Measurements from ENCODE around the gene FBXL22.

Gene FBXL22, protein sequence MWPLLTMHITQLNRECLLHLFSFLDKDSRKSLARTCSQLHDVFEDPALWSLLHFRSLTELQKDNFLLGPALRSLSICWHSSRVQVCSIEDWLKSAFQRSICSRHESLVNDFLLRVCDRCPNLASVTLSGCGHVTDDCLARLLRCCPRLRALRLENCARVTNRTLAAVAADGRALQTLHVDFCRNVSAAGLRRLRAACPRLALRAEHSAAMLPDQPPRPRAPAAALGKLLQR
- 0.61 to 2.4 (median 1.6) reads per million in 4 experiments for total RNA-seq

DNA sequence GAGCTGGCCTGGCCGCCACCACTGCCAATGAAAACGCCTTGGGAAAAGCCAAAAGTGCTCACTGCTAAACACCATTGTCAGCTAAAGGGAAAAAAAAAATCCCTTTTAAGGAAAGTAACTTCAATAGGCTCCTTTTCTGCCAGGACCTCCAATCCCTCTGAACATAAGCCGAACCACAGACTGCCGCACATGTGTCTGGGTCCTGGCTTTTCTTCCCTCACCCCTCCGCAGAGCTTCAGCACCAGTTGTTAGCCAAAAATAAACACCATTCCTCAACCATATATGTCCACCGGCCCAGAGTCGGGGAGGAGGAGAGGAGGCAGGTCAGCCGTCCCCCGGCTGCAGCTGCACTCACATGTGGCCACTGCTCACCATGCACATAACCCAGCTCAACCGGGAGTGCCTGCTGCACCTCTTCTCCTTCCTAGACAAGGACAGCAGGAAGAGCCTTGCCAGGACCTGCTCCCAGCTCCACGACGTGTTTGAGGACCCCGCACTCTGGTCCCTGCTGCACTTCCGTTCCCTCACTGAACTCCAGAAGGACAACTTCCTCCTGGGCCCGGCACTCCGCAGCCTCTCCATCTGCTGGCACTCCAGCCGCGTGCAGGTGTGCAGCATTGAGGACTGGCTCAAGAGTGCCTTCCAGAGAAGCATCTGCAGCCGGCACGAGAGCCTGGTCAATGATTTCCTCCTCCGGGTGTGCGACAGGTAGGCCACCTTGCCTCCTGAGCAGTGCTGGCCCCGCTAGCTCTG lies at the start of gene FBXL22:
TSS of gene FBXL22 (plus strand) at position 350 of the 753 bp plus-strand sequence. CDS start at position 356, 6 bp downstream.
- DNase-seq, result no peak

DNA sequence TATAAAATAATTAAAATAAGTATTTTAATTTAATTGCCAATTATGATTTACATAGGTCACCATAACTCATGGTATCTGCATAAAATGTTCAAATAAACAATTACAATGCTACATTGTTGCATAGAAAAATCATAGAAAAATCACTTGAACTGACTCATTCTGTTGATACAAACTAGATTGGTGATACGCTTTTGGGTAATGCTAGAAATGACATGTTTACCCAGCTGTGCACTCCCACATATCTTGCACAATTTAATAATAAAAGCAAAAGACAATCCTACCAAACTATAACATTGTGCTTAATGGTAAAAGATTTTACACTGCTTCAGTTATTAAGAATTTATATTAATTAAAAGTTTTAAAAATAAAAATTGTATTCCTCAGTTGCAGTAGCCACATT lies 45.8 kb upstream of the FBXL22 start:
- no peak for DNase-seq

DNA sequence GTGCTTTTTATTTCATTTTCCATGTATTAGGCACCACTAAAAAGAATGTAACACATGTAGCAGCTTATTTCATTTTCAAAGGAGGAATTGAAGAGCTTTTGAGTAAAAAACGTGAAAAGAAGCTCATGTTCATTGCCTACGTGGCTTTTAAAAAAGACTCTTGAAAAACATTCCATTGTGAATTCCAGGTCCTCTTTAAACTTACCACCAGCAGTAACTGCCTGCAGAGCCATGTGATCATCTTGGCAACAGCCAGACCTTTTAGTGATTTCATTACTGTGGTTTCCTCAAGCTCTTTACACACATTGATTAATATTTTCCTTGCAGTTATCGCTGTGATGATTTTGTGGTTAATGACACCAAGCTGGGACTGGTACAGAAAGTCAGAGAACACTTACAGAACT lies 43.8 kb upstream of the FBXL22 start:
- no peak for DNase-seq

DNA sequence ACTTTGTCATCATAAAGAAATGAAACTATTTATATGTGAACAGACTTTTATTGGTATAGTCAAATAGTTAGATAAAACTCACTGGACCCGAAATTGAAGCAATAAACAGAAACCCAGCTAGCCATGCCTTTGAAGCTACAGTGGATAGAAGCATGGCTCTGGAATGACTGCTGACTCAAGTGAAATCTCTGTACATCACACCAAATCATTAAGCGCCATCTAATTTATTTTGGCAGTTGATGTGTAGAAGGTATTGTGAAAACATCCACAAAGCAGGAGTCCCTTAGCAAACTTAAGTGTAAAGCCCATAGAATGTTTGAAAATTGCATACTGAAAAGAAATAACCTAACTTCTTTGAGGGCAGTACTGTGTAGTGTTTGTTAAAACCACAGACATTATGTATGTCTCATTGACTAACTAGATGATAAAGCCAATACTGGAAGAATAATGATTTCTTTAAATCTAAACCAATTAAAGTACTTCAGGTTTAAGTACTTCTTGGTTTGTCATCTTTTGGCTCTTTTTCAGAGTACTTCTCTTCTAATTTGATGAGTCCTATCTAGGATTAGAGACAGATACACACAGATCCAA lies 42.8 kb upstream of the FBXL22 start:
- no peak for DNase-seq

DNA sequence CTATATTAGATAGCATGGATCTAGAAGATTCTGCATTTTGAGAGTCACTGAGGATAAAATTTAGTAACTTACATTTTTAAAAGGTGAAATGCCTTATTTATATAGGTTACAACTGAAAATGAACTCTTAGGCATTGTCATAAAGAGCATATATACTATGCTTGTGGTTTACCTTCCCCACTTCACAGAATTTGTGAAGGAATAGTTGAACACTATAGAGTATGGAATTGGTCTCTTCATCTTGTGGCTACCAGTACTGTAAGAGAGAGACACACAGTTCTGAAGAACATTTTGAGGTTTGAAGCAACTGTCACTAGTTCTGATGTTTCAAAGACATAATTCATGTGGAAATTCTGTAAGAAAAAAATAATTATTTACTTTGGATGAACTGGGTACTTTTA lies 41.7 kb upstream of the FBXL22 start:
- no peak for DNase-seq

DNA sequence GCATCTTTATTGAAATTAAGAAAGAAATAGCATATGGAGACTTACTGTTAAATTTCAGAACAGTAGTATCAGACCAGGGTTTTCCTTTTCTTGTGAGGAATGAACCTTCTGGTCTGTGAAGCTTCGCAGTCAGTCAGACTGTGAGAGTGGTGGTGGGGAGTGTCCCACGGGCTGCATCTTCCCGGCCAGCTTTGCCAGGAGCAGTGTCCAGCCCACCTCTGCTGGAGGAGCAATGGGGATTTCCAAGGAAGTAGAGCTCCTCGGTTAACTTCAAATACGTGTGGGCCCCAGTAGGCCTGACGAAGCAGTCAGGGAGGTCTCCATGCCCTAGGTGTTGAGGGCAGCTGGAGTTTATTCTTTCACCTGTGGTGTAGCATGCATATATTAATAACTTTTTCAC lies 40.9 kb upstream of the FBXL22 start:
- DNase-seq, result no peak

DNA sequence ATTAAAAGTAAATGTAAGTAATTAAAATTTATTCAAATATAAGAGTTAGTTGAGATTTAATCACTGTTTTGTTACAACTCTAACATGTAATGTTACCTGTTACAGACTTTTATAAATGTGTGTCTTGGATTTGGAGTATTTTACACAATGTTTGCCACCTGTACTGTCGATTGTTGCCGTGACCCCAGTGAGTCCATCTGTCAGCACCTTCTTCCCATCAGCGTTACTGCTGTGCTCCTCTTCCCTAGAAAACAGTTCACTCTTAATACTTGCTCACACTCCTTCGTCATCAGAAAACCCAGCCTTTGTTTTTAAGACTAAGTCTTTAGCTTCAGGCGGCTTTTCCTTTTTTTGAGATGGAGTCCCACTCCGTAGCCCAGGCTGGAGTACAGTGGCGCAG lies 40.5 kb upstream of the FBXL22 start:
- DNase-seq, result no peak

DNA sequence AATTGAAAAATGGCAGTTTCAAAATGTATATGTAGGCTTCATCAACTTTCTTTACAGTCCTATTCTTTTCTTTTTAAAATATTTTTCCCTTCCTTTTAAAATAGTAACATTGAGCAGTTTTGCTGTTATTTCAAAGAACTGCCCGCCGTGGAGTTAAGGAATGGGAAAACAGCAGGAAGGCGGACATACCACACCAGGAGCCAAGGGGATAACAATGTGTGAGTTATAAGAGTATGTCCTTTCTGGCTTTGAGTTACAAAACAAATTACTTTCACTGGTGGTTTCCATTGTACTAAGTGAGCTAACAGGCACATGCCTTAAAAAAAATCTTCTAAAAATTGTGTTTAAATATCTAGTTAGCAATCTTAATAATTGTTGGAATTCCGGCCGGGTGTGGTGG lies 37.4 kb upstream of the FBXL22 start:
- no peak for DNase-seq

DNA sequence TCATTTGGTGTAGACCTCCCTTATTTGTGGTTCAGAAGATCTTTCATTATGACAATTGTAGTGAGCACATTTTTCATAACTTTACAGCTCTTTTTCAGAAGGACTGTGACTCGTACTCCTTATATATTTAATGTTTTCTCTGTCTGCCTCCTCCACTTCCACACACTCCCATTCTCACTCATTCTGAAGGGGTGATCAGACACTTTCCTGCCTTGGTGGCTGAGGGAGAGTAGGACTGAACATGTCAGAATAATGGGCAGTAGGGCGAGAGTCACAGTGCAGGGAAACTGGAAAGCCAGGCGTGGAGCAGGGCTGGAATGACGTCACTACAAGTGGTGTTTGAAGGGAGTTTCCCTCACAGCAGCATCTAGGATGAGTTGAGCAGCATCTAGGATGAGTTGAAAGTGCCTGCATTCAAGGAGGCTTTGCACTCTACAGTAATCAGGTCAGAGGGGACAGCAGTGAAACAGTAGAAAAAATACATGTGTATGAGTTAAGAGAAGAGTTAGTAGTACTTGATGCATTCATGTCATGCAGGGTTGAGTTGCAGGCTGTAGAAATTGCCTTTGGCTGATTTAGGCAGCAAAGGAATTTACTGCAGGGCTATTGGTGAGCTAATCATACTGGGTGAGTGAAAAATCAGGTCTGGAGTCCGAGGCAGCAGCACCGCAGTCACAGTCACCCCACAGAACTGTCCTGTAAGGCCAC lies 36.3 kb upstream of the FBXL22 start:
- DNase-seq, result no peak

DNA sequence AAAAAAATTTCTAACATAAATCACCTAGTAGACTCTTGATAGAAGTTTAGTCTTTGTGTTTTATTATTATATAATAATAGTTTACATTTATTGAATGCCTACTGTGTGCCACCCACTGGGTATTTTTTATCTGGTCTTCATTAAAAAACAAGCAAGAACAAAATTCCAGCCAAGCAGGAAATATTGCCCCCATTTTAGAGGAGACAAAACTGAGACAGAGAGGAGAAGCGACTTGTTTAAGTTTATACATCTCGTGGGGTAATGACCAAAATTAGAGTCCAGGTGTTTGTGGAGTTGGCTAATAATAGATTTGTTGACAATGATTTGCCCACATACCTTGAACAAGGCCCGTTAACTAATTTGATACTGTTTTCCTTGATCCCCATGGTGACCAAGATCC lies 33.1 kb upstream of the FBXL22 start:
- no peak for DNase-seq

DNA sequence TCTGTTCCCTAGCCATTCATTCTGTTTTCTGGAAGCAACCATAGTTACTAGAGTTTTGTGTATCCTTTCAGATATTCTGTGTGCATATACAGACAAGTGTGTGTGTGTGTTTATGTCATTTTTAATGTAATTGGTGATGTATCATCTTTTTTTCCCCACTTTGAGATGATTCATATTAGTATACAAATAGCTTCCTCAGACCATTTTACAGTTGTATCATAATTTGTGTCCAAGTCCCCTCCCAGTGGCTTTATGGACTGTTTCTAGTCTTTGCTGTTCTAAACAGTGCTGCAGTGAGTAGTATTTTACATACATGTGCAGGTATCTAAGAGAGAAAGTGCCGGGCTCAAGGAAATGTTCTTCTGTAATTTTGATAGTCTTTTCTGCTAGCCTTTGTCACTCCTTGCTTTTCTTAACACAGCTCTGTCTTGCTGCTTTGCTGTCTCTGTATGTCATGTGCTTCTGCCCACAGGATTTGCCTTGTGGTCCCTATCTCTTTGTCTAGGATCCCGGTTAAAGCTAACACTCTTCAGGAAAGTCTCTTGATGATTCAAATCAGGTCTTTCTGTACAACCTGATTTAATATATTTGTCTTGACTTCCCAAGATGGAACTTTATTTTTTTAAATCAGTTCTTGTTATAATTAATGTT lies 31.5 kb upstream of the FBXL22 start:
- DNase-seq, result no peak

DNA sequence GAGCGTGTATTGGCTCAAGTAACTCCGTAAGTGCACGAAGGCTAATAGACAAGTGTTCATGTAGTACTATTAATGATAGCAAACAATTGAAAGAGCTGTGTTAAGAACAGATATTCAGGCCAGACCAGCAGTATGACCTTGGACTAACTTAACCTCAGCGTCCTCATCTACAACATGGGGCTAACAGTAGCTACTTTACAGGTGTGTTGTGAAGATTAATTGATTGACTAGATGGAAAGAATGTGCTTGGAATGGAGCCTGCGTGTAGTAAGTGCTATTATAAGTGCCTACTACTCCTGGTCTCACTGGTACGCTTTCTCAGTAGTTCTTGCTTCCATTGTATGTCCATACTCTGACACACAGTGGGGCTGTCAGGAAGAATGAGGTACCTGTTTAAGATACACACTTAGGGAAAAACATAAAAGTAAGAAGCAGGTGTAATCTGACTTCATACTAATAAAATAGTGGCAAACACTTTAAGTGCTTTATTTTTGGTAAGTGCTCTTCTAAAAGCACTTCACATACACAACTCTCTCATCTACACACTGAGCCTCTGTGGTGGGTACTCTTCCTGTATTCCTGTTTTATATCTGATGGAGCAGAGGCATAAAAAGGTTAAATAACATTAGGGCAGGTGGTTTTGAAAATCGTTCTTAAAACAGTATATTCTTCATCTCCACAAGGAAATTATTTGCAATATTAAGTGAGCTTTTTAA lies 24.3 kb upstream of the FBXL22 start:
- no peak for DNase-seq

DNA sequence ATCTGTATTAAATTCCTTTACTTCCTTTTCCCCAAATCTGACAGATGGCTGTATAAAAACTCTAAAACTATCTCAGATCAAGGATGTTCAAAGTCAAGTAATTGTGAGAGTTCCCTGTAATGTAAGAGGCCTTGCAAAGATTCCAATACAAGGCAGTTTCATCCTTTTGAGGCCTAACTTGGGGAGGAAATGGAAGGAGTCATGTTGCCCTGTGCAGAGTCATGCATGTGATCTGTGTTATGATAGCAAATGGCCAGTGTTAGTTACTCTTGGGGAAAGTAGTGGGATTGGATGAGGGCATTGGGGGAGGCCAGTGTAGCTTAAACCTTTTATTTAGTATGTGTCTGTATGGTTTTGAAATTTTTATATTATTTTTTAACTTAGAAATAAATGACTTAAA lies 23.7 kb upstream of the FBXL22 start:
- no peak for DNase-seq

DNA sequence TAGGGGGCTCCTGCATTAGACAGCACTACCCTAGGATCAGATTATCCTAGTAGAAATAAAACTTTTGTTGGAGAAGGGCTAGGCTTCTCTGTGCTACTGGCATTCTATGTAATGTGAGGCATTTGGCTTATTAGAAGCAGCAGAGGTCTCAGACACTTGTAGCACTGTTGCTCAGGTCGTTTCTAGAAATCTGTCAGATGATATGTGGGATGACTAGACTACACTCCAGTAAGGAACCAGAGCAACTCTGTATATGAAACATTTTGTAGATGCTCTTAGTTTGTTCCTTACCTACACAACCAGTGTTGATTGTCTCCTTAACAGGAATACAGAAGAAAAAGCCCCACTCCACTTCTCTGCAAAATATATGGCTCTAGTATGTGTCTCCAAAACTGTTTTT lies 21.9 kb upstream of the FBXL22 start:
- DNase-seq, result no peak

DNA sequence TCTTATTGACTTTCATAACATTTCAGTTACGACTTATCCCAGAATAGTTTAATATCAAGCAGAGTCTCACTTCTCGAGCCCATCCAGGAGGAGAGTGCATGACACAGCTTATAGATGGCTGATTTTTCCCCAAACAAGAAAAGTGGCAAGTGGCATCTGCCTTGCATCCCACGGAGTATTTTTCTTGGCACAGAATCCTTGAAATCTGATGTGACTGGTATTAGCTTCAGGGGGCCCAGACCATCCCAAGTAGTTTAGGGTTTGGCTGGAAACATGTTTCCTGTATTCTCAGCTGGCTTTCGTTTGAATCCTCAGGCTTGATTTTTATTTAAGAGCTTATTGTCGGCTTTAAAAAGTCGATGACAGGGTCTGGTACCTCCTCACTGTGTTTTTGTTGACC lies 20.7 kb upstream of the FBXL22 start:
- no peak for DNase-seq

DNA sequence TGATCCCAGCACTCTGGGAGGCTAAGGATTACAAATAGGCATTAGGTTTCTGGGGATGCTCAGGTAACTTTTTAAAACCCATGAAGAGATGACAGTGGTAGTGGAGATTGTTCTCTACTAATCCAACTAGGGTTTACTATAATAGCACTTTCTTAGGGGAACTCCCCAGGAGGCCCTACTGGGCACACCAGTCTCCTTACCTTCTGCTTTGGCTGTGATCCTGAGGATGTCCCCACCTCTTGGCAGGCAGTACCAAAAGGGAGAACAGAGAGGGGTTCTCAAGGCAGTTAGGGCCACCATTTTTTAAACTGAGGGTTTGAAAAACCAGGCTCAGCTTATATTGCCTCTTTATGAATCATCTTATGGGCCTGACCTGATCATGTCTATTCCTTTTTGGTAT lies 15.0 kb upstream of the FBXL22 start:
- no peak for DNase-seq

DNA sequence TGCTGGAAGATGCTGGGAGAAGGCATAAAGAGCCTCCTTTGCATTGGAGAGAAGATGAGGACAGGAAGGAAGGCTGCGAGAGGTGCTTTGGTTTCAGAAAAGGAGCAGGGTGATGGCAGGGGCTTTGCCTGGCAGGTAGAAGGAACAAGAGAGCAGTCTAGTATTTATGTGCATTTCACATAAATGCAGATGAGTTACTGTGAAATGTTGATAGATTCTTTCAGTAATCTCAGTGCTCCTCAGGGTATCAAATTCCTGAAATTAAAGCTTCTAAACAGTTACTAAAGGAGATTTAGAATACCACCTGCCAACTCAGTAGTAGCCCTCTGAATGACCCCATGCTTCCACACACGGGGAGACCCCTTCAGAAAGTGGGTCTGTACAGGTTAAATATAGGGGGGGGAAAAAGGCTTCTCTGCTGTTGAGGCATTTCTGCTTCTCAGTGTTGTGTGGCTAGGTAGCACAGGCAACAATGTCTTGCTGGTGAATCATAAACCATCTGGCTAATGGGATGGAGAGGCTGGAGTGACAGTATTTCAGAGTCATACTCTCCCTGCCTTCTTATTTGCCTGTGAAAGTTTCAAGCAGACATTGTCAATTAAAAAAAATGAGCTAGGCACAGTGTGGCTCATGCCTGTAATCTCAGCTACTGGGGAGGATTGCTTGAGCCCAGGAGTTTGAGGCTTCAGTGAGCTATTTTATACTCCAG lies 14.3 kb upstream of the FBXL22 start:
- no peak for DNase-seq

DNA sequence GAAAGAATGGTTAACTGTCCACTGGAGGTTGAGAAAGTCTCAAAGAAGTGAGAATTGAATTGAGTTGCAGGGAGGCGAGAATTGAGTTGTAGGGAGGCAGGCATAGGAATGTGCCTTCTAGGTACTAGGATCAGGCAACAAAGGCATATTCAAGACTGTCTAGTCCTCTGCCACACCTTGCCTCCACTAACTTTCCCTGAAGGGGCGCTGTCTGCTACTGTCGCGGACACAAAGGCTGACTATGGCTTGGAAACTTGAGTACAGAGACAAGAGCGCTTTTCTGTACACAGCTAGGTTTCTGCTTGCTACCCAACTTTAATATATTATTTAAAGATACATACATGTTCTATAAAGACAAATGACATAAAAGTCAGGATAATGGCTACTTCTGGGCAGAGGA lies 10.4 kb upstream of the FBXL22 start:
- DNase-seq, result no peak

DNA sequence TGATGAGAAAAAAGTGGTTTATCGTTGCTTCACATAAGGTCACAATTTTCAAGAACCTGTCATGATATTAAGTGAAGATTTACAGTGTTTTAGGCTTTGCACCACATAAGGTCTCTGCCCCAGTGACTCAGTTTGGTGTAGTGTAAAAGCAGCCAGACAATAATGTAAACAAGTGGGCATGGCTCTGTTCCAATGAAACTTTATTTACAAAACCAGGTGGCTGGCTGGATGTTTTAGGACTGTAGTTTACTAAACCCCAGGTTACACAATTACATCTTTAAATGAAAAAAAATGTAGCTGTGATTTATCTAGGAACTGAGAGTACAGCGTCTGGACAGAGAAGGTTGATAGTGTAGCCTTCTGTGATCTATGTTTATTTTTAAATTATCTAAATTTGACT lies 9.7 kb upstream of the FBXL22 start:
- no peak for DNase-seq

DNA sequence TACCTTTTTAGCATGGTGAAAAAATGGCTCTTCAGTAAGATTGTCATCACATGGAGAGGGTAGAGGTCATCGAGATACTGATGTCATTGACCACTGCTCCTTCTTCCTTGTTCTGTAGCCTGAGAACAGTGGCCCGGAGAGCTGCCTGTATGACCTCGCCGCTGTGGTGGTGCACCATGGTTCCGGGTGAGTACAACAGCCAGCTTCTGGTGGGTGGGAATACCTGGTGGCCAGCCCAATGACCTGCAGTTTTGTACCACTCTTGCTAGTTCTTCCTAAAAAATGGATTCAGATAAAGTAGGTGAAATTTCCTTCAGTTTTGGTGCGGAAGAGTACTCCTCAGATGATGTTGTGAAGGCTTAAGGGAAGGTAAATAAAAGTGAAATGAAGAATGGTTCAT lies 8.4 kb upstream of the FBXL22 start:
- no peak for DNase-seq

All from effector CD8-positive, alpha-beta T cell (primary cell).